ENCODE data around the gene SERPINB4. TPM values are rescaled to one million over a fixed set of nuclear protein-coding genes. Genes with fewer than 3 reads are reported as not detected.
"Not testable (repeated sequence)": the region's sequence is repeated elsewhere in the genome, so short reads cannot be mapped to it uniquely, and the experiment has no call there.

Gene SERPINB4
- not detected for total RNA-seq

GRCh38 chr18:63644142-63644541 is at the start of gene SERPINB4:
Gene SERPINB4 (minus strand): TSS chr18:63644256. CDS start chr18:63643577, 679 bp downstream.
- DNase-seq: not testable (repeated sequence)

GRCh38 chr18:63689064-63689463 is 45.0 kb upstream of the SERPINB4 start:
- no peak for DNase-seq

GRCh38 chr18:63686871-63687270 is 42.8 kb upstream of the SERPINB4 start:
- no peak for DNase-seq

- no peak for DNase-seq
These were observed 40.7 kb upstream of the SERPINB4 start for GRCh38 chr18:63684718-63685117.

GRCh38 chr18:63683890-63684289 is 39.8 kb upstream of the SERPINB4 start:
- no peak for DNase-seq

GRCh38 chr18:63683152-63683551 is 39.1 kb upstream of the SERPINB4 start:
- DNase-seq: peak; percentile 13

GRCh38 chr18:63681449-63682340 is 37.6 kb upstream of the SERPINB4 start:
- no peak for DNase-seq

GRCh38 chr18:63679820-63680606 is 36.0 kb upstream of the SERPINB4 start:
- no peak for DNase-seq

GRCh38 chr18:63677500-63678225 is 33.6 kb upstream of the SERPINB4 start:
- no peak for DNase-seq

- DNase-seq: no peak
These were observed 32.7 kb upstream of the SERPINB4 start for GRCh38 chr18:63676526-63677323.

- DNase-seq: no peak
These were observed 20.5 kb upstream of the SERPINB4 start for GRCh38 chr18:63664571-63664970.

GRCh38 chr18:63661750-63662149 is 17.7 kb upstream of the SERPINB4 start, which contains the start of gene SERPINB3:
Gene SERPINB3 (minus strand): TSS chr18:63661893. CDS start chr18:63661216, 677 bp downstream.
- DNase-seq: not testable (repeated sequence)

GRCh38 chr18:63658920-63659319 is 14.9 kb upstream of the SERPINB4 start:
- not testable (repeated sequence) for DNase-seq

- not testable (repeated sequence) for DNase-seq
These were observed 6.2 kb upstream of the SERPINB4 start for GRCh38 chr18:63650271-63650670.

GRCh38 chr18:63648241-63648640 is 4.2 kb upstream of the SERPINB4 start:
- no peak for DNase-seq

- DNase-seq: no peak
These were observed 2.9 kb upstream of the SERPINB4 start for GRCh38 chr18:63646936-63647335.

- DNase-seq: not testable (repeated sequence)
These were observed 638 bp upstream of the SERPINB4 start for GRCh38 chr18:63644694-63645093.

GRCh38 chr18:63642668-63643356 is 1.2 kb downstream of the SERPINB4 start:
- DNase-seq: not testable (repeated sequence)

- DNase-seq: not testable (repeated sequence)
These were observed 2.8 kb downstream of the SERPINB4 start for GRCh38 chr18:63641157-63641680.

GRCh38 chr18:63637703-63638102 is 6.4 kb downstream of the SERPINB4 start:
- no peak for DNase-seq
